Loucy (cell line): ENCODE measurements around the gene NFAT5.

Experiments used
- CTCF ChIP-seq: fragments of 200-600 bp; sonication (generic); conservative IDR thresholded peaks from 2 replicates; pipeline ENCODE4 v1.5.1; 2014; ENCODE audit warnings: mild to moderate bottlenecking, antibody characterized with exemption, low read length
- EZH2phosphoT487 ChIP-seq: fragments of 200-600 bp; IDR thresholded peaks from 2 replicates; pipeline ENCODE4 v1.6.1; 2018; ENCODE audit warnings: antibody characterized with exemption, mild to moderate bottlenecking, moderate library complexity, borderline replicate concordance

- TF ChIP-seq CTCF (no peak), EZH2phosphoT487 (no peak)
Observed at GRCh38 chr16:69538808-69539207, 27.0 kb upstream of the NFAT5 start.
